Heart left ventricle (tissue), 13 donors: ENCODE measurements around the gene KNCN.

Experiments
- POLR2A ChIP-seq, 2 donors: fragments of 450-650 bp; IDR thresholded peaks; one replicate each; pipeline ENCODE4 v1.6.1; 2017; ENCODE audit warnings: antibody characterized with exemption in 2 of 2, mild to moderate bottlenecking in 2 of 2, moderate library complexity in 2 of 2
- TF ChIP-seq, protein P1 (sequence below), 12 donors: fragments of 200-600 bp; sonication (generic) in 4 of 12; IDR thresholded peaks; one replicate each; pipeline versions ENCODE4 v1.5.0 to v1.8.0; 2018 to 2022; ENCODE audit warnings: antibody characterized with exemption in 12 of 12, mild to moderate bottlenecking in 5 of 12
- donor health status: ischemic (EF 13 %, LVEDD 7.1; RV severe dilation, severe dysfunction).
- donor health status: DM: no; HTN: yes; CAD: no.
- donor health status: DM: no; HTN: no; CAD: no.
- donor health status: ischemic (EF 25% LVEDD 6.9; RV normal size, moderate dysfunction).
- donor health status: ischemic (EF 25% LVEDD 5.7; RV mildly dilated, moderate dysfunction).
- donor health status: ischemic (EF 35%, LVEDD 5.7; RV mildly dilated, moderate dysfunction).
- donor health status: nonischemic (EF 11% LVEDD 7.7; RV severe dilation, severe dysfunction).
- donor health status: DM: yes; HTN: yes; CAD: no.
- donor health status: PGD.
- donor health status: ischemic (EF 29% LVEDD 5.4; RV normal size, mild dysfunction).
- donor health status: nonischemic (EF 23%, LVEDD 6.1; RV moderate dilation, normal function).

DNA sequence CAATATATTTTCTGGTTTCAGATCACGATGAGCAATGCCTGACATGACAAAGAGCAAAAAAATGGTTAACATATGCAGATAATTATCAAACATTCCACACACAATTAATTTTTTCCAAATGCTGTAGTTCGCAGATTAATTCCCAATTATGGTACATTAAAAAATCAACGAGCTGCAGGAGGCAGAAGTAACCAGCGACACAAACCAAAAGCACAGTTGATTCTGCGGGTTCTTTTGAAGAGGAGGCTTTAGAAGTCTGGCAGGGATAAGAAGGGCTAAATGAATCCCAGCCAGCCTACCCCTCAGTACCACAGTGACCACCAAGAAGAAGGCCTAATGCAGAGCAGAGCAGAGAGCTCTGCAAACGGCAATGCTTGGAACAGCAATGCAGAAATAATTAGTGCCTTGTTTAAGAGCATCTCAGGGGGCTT is 17.0 kb upstream of the KNCN start:
- TF ChIP-seq, protein P1, sequence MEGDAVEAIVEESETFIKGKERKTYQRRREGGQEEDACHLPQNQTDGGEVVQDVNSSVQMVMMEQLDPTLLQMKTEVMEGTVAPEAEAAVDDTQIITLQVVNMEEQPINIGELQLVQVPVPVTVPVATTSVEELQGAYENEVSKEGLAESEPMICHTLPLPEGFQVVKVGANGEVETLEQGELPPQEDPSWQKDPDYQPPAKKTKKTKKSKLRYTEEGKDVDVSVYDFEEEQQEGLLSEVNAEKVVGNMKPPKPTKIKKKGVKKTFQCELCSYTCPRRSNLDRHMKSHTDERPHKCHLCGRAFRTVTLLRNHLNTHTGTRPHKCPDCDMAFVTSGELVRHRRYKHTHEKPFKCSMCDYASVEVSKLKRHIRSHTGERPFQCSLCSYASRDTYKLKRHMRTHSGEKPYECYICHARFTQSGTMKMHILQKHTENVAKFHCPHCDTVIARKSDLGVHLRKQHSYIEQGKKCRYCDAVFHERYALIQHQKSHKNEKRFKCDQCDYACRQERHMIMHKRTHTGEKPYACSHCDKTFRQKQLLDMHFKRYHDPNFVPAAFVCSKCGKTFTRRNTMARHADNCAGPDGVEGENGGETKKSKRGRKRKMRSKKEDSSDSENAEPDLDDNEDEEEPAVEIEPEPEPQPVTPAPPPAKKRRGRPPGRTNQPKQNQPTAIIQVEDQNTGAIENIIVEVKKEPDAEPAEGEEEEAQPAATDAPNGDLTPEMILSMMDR (IDR thresholded peaks at IDR 0.05) = no peak
- no peak for TF ChIP-seq POLR2A (IDR thresholded peaks at IDR 0.05)
